HepG2 (cell line): ENCODE data around the gene SDK2. TPM values are rescaled to one million over a fixed set of nuclear protein-coding genes. Genes with fewer than 3 reads are reported as not detected.
A peak's percentile ranks its signal among the peaks of the same experiment; 100 is the strongest.

Experiments
- ARHGAP35 ChIP-seq: sonication (generic); formaldehyde crosslinking; IDR thresholded peaks from 2 replicates; pipeline ENCODE4 v1.9.0; 2022; ENCODE audit warnings: mild to moderate bottlenecking, inconsistent platforms, moderate library complexity, missing genetic modification reagents, borderline replicate concordance
- ARID5B ChIP-seq: IDR thresholded peaks from 2 replicates; pipeline ENCODE4 v1.4.0; 2020; ENCODE audit warnings: mild to moderate bottlenecking, missing genetic modification reagents
- ARNT2 ChIP-seq: sonication (generic); formaldehyde crosslinking; IDR thresholded peaks from 2 replicates; pipeline ENCODE4 v1.8.0; 2022; ENCODE audit warnings: mild to moderate bottlenecking, low read depth, missing genetic modification reagents, moderate library complexity
- ATF5 ChIP-seq: sonication (generic); formaldehyde crosslinking; IDR thresholded peaks from 2 replicates; pipeline ENCODE4 v1.4.0; 2020; ENCODE audit warnings: mild to moderate bottlenecking, low read depth, missing genetic modification reagents
- BRF2 ChIP-seq: sonication (generic); formaldehyde crosslinking; IDR thresholded peaks from 2 replicates; pipeline ENCODE4 v1.8.1; 2022; ENCODE audit warnings: mild to moderate bottlenecking, missing genetic modification reagents
- FOSL2 ChIP-seq: sonication (generic); formaldehyde crosslinking; IDR thresholded peaks from 2 replicates; pipeline ENCODE4 v1.4.0; 2020; ENCODE audit warnings: missing genetic modification reagents
- HOXA3 ChIP-seq: sonication (generic); formaldehyde crosslinking; IDR thresholded peaks from 2 replicates; pipeline ENCODE4 v1.5.0; 2020; ENCODE audit warnings: missing genetic modification reagents
- KAT8 ChIP-seq: IDR thresholded peaks from 2 replicates; pipeline ENCODE4 v1.6.1; 2016; ENCODE audit warnings: missing genetic modification reagents, missing compliant biosample characterization
- KDM2A ChIP-seq: sonication (generic); formaldehyde crosslinking; IDR thresholded peaks from 2 replicates; pipeline ENCODE4 v1.4.0; 2020; ENCODE audit warnings: low read depth, missing genetic modification reagents, borderline replicate concordance
- KLF12 ChIP-seq: sonication (generic); formaldehyde crosslinking; IDR thresholded peaks from 2 replicates; pipeline ENCODE4 v1.4.0; 2020; ENCODE audit warnings: missing genetic modification reagents, borderline replicate concordance
- MED8 ChIP-seq: sonication (generic); formaldehyde crosslinking; IDR thresholded peaks from 2 replicates; pipeline ENCODE4 v1.8.1; 2023; ENCODE audit warnings: mild to moderate bottlenecking, missing genetic modification reagents; ENCODE audit not compliant: insufficient replicate concordance
- NFATC3 ChIP-seq: sonication (generic); formaldehyde crosslinking; IDR thresholded peaks from 2 replicates; pipeline ENCODE4 v1.5.1; 2020; ENCODE audit warnings: mild to moderate bottlenecking, missing genetic modification reagents
- NR1H2 ChIP-seq: sonication (generic); formaldehyde crosslinking; IDR thresholded peaks from 2 replicates; pipeline ENCODE4 v1.8.1; 2022; ENCODE audit warnings: low read depth, missing genetic modification reagents, borderline replicate concordance
- TEAD2 ChIP-seq: sonication (generic); formaldehyde crosslinking; IDR thresholded peaks from 2 replicates; pipeline ENCODE4 v1.9.0; 2021; ENCODE audit warnings: missing genetic modification reagents
- U2AF2 ChIP-seq: fragments of 200-400 bp; formaldehyde crosslinking; IDR thresholded peaks from 2 replicates; pipeline ENCODE4 v1.6.1; 2017; ENCODE audit warnings: low read depth, mild to moderate bottlenecking, low read length
- ZFY ChIP-seq: sonication (generic); formaldehyde crosslinking; IDR thresholded peaks from 2 replicates; pipeline ENCODE4 v1.4.0; 2020; ENCODE audit warnings: missing genetic modification reagents
- ZNF256 ChIP-seq: sonication (generic); formaldehyde crosslinking; conservative IDR thresholded peaks from 2 replicates; pipeline ENCODE4 v1.4.0; 2020; ENCODE audit warnings: missing genetic modification reagents
- ZNF274 ChIP-seq: sonication (generic); formaldehyde crosslinking; IDR thresholded peaks from 2 replicates; pipeline ENCODE4 v1.5.1; 2020; ENCODE audit warnings: mild to moderate bottlenecking, missing genetic modification reagents
- ZNF687 ChIP-seq: sonication (generic); formaldehyde crosslinking; IDR thresholded peaks from 2 replicates; pipeline ENCODE4 v1.5.1; 2020; ENCODE audit warnings: mild to moderate bottlenecking, missing genetic modification reagents, moderate library complexity
- polyA plus RNA-seq, 8 experiments: library from polyadenylated mRNA; depleted of rRNA in 3 of 8; stranded (reverse) in 7 of 8; unstranded in 1 of 8; fragments of >200 nt; fragmentation: Illumina TruSeq in 4 of 8; extraction: Trizol in 4 of 8; gene quantifications; 2 replicates each; pipeline versions ENCODE4 v1.2.1 to v1.2.3, GENCODE V29; 2011 to 2016; ENCODE audit warnings: low read depth in 4 of 8, missing spikeins in 1 of 8, mixed read lengths in 1 of 8; ENCODE audit not compliant: insufficient read depth in 1 of 8
- total RNA-seq, 5 experiments: library from RNA; depleted of rRNA; stranded (reverse); fragments of >200 nt; fragmentation: Illumina TruSeq; extraction: Trizol; gene quantifications; 2 replicates each; pipeline ENCODE4 v1.2.3, GENCODE V29; 2016; ENCODE audit warnings: low read depth in 1 of 5

SDK2 gene
- total and polyA plus RNA-seq, 2 of the 13 experiments (the other 11 are each of a cell fraction or from before 2014, with no cell fraction given): not detected

- peak; percentile 27 for TF ChIP-seq ZNF687
- no peak for TF ChIP-seq BRF2 (CRISPR knock-in tag)
- TF ChIP-seq FOSL2 (CRISPR knock-in tag): 0 out of 2 replicates have a peak, but pooled peaks have one; percentile 8
- no peak for TF ChIP-seq MED8 (CRISPR knock-in tag)
- TF ChIP-seq KLF12 (CRISPR knock-in tag): no peak
- TF ChIP-seq NR1H2 (CRISPR knock-in tag): no peak
- TF ChIP-seq KAT8: no peak
- no peak for TF ChIP-seq ARNT2 (CRISPR knock-in tag)
- TF ChIP-seq U2AF2: no peak
- no peak for TF ChIP-seq ZNF274 (CRISPR knock-in tag)
- peak; percentile 79 for TF ChIP-seq KDM2A (CRISPR knock-in tag)
- peak; percentile 25; the same call in 1 of the 2 replicates for TF ChIP-seq HOXA3
- TF ChIP-seq ARHGAP35 (CRISPR knock-in tag): no peak
- TF ChIP-seq ARID5B (CRISPR knock-in tag): peak; percentile 34; the same call in 1 of the 2 replicates
- TF ChIP-seq TEAD2 (CRISPR knock-in tag): no peak
- 0 out of 2 replicates have a peak, but pooled peaks have one; percentile 10 for TF ChIP-seq ZFY (CRISPR knock-in tag)
- TF ChIP-seq NFATC3: no peak
- no peak for TF ChIP-seq ATF5
- TF ChIP-seq ZNF256 (CRISPR knock-in tag): no peak
Measured at GRCh38 chr17:73429440-73430164, 214.6 kb downstream of the SDK2 start (continued).
